IMR-90 (cell line): ENCODE data around the gene KIFBP. TPM values are rescaled to one million over a fixed set of nuclear protein-coding genes. Genes with fewer than 3 reads are reported as not detected.

Source experiments
- ATAC-seq: fragments of 200-7000 bp; cut with Tn5 transposase; 2 replicates; pipeline ENCODE4 v1.9.1; 2020; ENCODE audit warnings: low read depth, mild to moderate bottlenecking, moderate library complexity
- BruUV-seq: library from RNA; stranded (reverse); fragments of 400-500 nt; replicated peaks from 2 replicates; lab custom pipeline; 2021; lab: Mats Ljungman, UMichigan
- CTCF ChIA-PET: fragments of 300-600 bp; formaldehyde crosslinking; extraction: SDS; loops from one replicate; lab custom pipeline; 2021; ENCODE audit warnings: antibody characterized with exemption; lab: Yijun Ruan, JAX
- POLR2A ChIA-PET: fragments of 300-600 bp; sonication (Branson Sonifier 250); formaldehyde crosslinking; loops from one replicate; lab custom pipeline; 2022; ENCODE audit warnings: antibody characterized with exemption; ENCODE audit not compliant: unreplicated experiment; lab: Charles Lee
- DNase-seq: peaks from one replicate; pipeline ENCODE4 v3.0.0; 2013
- H2AFZ ChIP-seq: replicated peaks from 2 replicates; pipeline ENCODE3; 2013; ENCODE audit warnings: low read length, mild to moderate bottlenecking; ENCODE audit not compliant: poor library complexity
- H2AK5ac ChIP-seq: 2 replicates; pipeline ENCODE4 v1.6.1; 2013; ENCODE audit warnings: low read depth, low read length, inconsistent platforms
- H2AK9ac ChIP-seq: replicated peaks from 2 replicates; pipeline ENCODE3; 2013; ENCODE audit warnings: mild to moderate bottlenecking, low read depth, low read length, moderate library complexity; ENCODE audit not compliant: poor library complexity
- H2BK120ac ChIP-seq: 2 replicates; pipeline ENCODE4 v1.6.1; 2013; ENCODE audit warnings: low read depth, low read length, inconsistent platforms
- H2BK15ac ChIP-seq: 3 replicates; pipeline ENCODE4 v1.6.1; 2013; ENCODE audit warnings: low read depth, low read length, inconsistent platforms
- H2BK20ac ChIP-seq: 2 replicates; pipeline ENCODE4 v1.6.1; 2013; ENCODE audit warnings: low read depth, mild to moderate bottlenecking, inconsistent platforms, low read length, moderate library complexity
- H2BK5ac ChIP-seq: 2 replicates; pipeline ENCODE4 v1.6.1; 2013; ENCODE audit warnings: mild to moderate bottlenecking, low read depth, low read length, inconsistent platforms; ENCODE audit not compliant: poor library complexity, severe bottlenecking
- H3K14ac ChIP-seq: replicated peaks from 2 replicates; pipeline ENCODE4 v1.6.1; 2013; ENCODE audit warnings: low read depth, low read length, inconsistent platforms
- H3K18ac ChIP-seq: 2 replicates; pipeline ENCODE4 v1.6.1; 2013; ENCODE audit warnings: low read depth, low read length, control low read depth
- H3K23ac ChIP-seq: 2 replicates; pipeline ENCODE4 v1.6.1; 2013; ENCODE audit warnings: low read depth, low read length, inconsistent platforms
- H3K27ac ChIP-seq: 2 replicates; pipeline ENCODE4 v1.5.1; 2013; ENCODE audit warnings: mild to moderate bottlenecking, control low read depth, low read length; ENCODE audit not compliant: insufficient read depth
- H3K27me3 ChIP-seq: 2 replicates; pipeline ENCODE4 v1.6.1; 2013; ENCODE audit warnings: low read length; ENCODE audit not compliant: control insufficient read depth, insufficient read depth
- H3K36me3 ChIP-seq: 2 replicates; pipeline ENCODE4 v1.6.1; 2013; ENCODE audit warnings: low read length, mixed read lengths; ENCODE audit not compliant: control insufficient read depth, insufficient read depth
- H3K4ac ChIP-seq: 2 replicates; pipeline ENCODE4 v1.6.1; 2013; ENCODE audit warnings: low read depth, low read length, inconsistent platforms
- H3K4me1 ChIP-seq: 2 replicates; pipeline ENCODE4 v1.6.1; 2013; ENCODE audit warnings: low read length, mixed read lengths; ENCODE audit not compliant: control insufficient read depth, insufficient read depth
- H3K4me2 ChIP-seq: 2 replicates; pipeline ENCODE4 v1.6.1; 2013; ENCODE audit warnings: low read depth, mild to moderate bottlenecking, control low read depth, low read length, moderate library complexity
- H3K4me3 ChIP-seq: 2 replicates; pipeline ENCODE4 v1.5.1; 2013; ENCODE audit warnings: low read depth, mild to moderate bottlenecking, control low read depth, low read length, moderate library complexity; ENCODE audit not compliant: insufficient read depth
- H3K56ac ChIP-seq: 2 replicates; pipeline ENCODE4 v1.6.1; 2013; ENCODE audit warnings: low read length, inconsistent platforms; ENCODE audit not compliant: insufficient read depth; ENCODE audit errors: extremely low read depth
- H3K79me1 ChIP-seq, 2 experiments: 2 replicates each; pipeline ENCODE4 v1.6.1; 2013; ENCODE audit warnings: low read length in 2 of 2, inconsistent platforms in 1 of 2, low read depth in 1 of 2
- H3K9ac ChIP-seq: 2 replicates; pipeline ENCODE4 v1.6.1; 2013; ENCODE audit warnings: low read depth, low read length, control low read depth
- H3K9me1 ChIP-seq: 2 replicates; pipeline ENCODE4 v1.6.1; 2013; ENCODE audit warnings: low read length, inconsistent platforms; ENCODE audit not compliant: insufficient read depth
- H3K9me3 ChIP-seq: 2 replicates; pipeline ENCODE4 v1.6.1; 2013; ENCODE audit warnings: low read length; ENCODE audit not compliant: control insufficient read depth, insufficient read depth
- H4K20me1 ChIP-seq: 2 replicates; pipeline ENCODE4 v1.6.1; 2013; ENCODE audit warnings: low read length, inconsistent platforms; ENCODE audit not compliant: insufficient read depth
- H4K5ac ChIP-seq: 2 replicates; pipeline ENCODE4 v1.6.1; 2013; ENCODE audit warnings: mild to moderate bottlenecking, low read depth, low read length, control low read depth
- H4K8ac ChIP-seq, 2 experiments: 2 replicates each; pipeline ENCODE4 v1.6.1; 2013; ENCODE audit warnings: low read depth in 2 of 2, low read length in 2 of 2, control low read depth in 1 of 2, inconsistent platforms in 1 of 2
- H4K91ac ChIP-seq: 2 replicates; pipeline ENCODE4 v1.6.1; 2013; ENCODE audit warnings: low read depth, low read length, inconsistent platforms; ENCODE audit not compliant: insufficient read depth
- BHLHE40 ChIP-seq: fragments of 150-350 bp; IDR thresholded peaks from 2 replicates; pipeline ENCODE4 v1.6.1; 2016; ENCODE audit warnings: mild to moderate bottlenecking, low read depth, low read length
- CEBPB ChIP-seq: IDR thresholded peaks from 2 replicates; pipeline ENCODE4 v1.6.1; 2012; ENCODE audit warnings: low read depth, low read length, improper control_type of control experiment
- CHD1 ChIP-seq: IDR thresholded peaks from 2 replicates; pipeline ENCODE4 v1.6.1; 2012; ENCODE audit warnings: low read depth, low read length, improper control_type of control experiment
- ELK1 ChIP-seq: fragments of 150-350 bp; IDR thresholded peaks from 2 replicates; pipeline ENCODE4 v1.6.1; 2016; ENCODE audit warnings: low read depth, mild to moderate bottlenecking, low read length, moderate library complexity, borderline replicate concordance
- FOS ChIP-seq: fragments of 150-350 bp; IDR thresholded peaks from 2 replicates; pipeline ENCODE4 v1.6.1; 2016; ENCODE audit warnings: low read depth, low read length
- MAFK ChIP-seq: IDR thresholded peaks from 2 replicates; pipeline ENCODE4 v1.6.1; 2012; ENCODE audit warnings: low read depth, low read length, improper control_type of control experiment
- MAZ ChIP-seq: IDR thresholded peaks from 2 replicates; pipeline ENCODE4 v1.6.1; 2012; ENCODE audit warnings: low read depth, mild to moderate bottlenecking, low read length, improper control_type of control experiment, moderate library complexity, borderline replicate concordance
- MXI1 ChIP-seq: IDR thresholded peaks from 2 replicates; pipeline ENCODE4 v1.6.1; 2012; ENCODE audit warnings: low read depth, mild to moderate bottlenecking, low read length, moderate library complexity, borderline replicate concordance
- NFE2L2 ChIP-seq: fragments of 150-350 bp; IDR thresholded peaks from 2 replicates; pipeline ENCODE4 v1.6.1; 2016; ENCODE audit warnings: low read depth, mild to moderate bottlenecking, low read length
- POLR2A ChIP-seq: IDR thresholded peaks from 2 replicates; pipeline ENCODE4 v1.6.1; 2012; ENCODE audit warnings: mild to moderate bottlenecking, low read depth, low read length
- RAD21 ChIP-seq: IDR thresholded peaks from 2 replicates; pipeline ENCODE4 v1.6.1; 2012; ENCODE audit warnings: low read length, improper control_type of control experiment
- RCOR1 ChIP-seq: IDR thresholded peaks from 2 replicates; pipeline ENCODE4 v1.6.1; 2012; ENCODE audit warnings: mild to moderate bottlenecking, low read length, improper control_type of control experiment; ENCODE audit not compliant: insufficient replicate concordance
- RFX5 ChIP-seq: IDR thresholded peaks from 2 replicates; pipeline ENCODE4 v1.8.0; 2012; ENCODE audit warnings: low read depth, mild to moderate bottlenecking, low read length, moderate library complexity
- USF2 ChIP-seq: fragments of 150-350 bp; IDR thresholded peaks from 2 replicates; pipeline ENCODE4 v1.6.1; 2017; ENCODE audit warnings: mild to moderate bottlenecking, antibody characterized with exemption, low read length, low read depth
- WGBS, 2 experiments: methylation state at CpG; one replicate each; pipeline versions ENCODE4 v1.1.5 to v1.1.7; 2013; ENCODE audit warnings: missing lambda C conversion rate in 2 of 2; ENCODE audit not compliant: insufficient read length in 1 of 2; ENCODE audit errors: extremely low coverage in 2 of 2; 5-methylcytosine and 5-hydroxymethylcytosine counted together
- dilution Hi-C: fragments of 300-500 bp; cut with HindIII; formaldehyde crosslinking; loops from one replicate; pipeline ENCODE4 v1.14.3; 2018; ENCODE audit warnings: low sequenced_read_pairs; ENCODE audit not compliant: unreplicated experiment
- in situ Hi-C: fragments of 300-500 bp; cut with MboI; formaldehyde crosslinking; loops from 3 replicates; pipeline ENCODE4 v1.14.3; 2019; ENCODE audit warnings: low sequenced_read_pairs, inconsistent platforms, mixed read lengths
- intact Hi-C: fragments of 100-400 bp; cut with micrococcal nuclease; formaldehyde crosslinking; loops from 2 replicates; pipeline ENCODE4 v1.10.0; 2022
- polyA plus RNA-seq, 3 experiments: library from polyadenylated mRNA; depleted of rRNA; stranded (reverse); fragments of >200 nt; gene quantifications; 2 replicates each; pipeline ENCODE4 v1.2.3, GENCODE V29; 2012; ENCODE audit warnings: low replicate concordance in 1 of 3
- total RNA-seq: library from RNA; depleted of rRNA; stranded (reverse); fragments of >200 nt; gene quantifications from 2 replicates; pipeline ENCODE4 v1.2.3, GENCODE V29; 2012
- TF ChIP-seq, protein P1 (sequence below): conservative IDR thresholded peaks from 2 replicates; pipeline ENCODE4 v1.5.1; 2012; ENCODE audit warnings: mild to moderate bottlenecking, low read depth, low read length, improper control_type of control experiment

Gene KIFBP
- total and polyA plus RNA-seq, 2 of the 4 experiments (the other 2 are of a cell fraction): 30.6 to 51.3 TPM

- intact Hi-C loops (loop anchor here (5.0 kb wide), 1 partner anchor 35 kb away; no protein-coding TSS in a partner anchor), in situ Hi-C loops (no loop called here), dilution Hi-C loops (no loop called here)
- Histone ChIP-seq H2BK120ac (no peak overlapping the region), H4K91ac (no peak overlapping the region), H3K27ac (no peak overlapping the region), H4K20me1 (no peaks in the 10 kb centered on the region), H3K14ac (no peak overlapping the region), H4K5ac (no peak overlapping the region; the same call in 1 of the 2 replicates), H3K79me1 (no peaks in the 10 kb centered on the region), H3K4me3 (no peak overlapping the region), H2BK15ac (no peak overlapping the region), H3K4me2 (no peak overlapping the region), H3K9ac (no peak overlapping the region), H3K23ac (no peak overlapping the region), H3K9me3 (no peaks in the 10 kb centered on the region), H3K56ac (no peak overlapping the region), H3K9me1 (peaks cover 8% of the 10 kb centered on the region; the same call in 1 of the 2 replicates), H3K4me1 (peaks cover 13% of the 10 kb centered on the region), H3K27me3 (no peaks in the 10 kb centered on the region), H2AK5ac (0 out of 2 replicates have a peak overlapping the region, but pooled peaks have one; percentile 0), H2BK20ac (peak overlapping the region; percentile 1; the same call in 1 of the 2 replicates), H3K18ac (no peak overlapping the region; the same call in 1 of the 2 replicates), H3K4ac (no peak overlapping the region), H2AK9ac (no peak overlapping the region), H4K8ac (no peak overlapping the region), H2BK5ac (no peak overlapping the region), H3K36me3 (no peaks in the 10 kb centered on the region), H2AFZ (no peak overlapping the region)
- POLR2A ChIA-PET: no interaction called here
- CTCF ChIA-PET: no interaction called here
- ATAC-seq: no peak
- no peak for DNase-seq
- no TSS peak for BruUV-seq
- WGBS, 2 experiments: 63% methylated on average over 1 of the region's 4 CpGs; no CpG with 5 or more reads in 1 of the 2 experiments
- no peak for TF ChIP-seq MAFK
- no peak for TF ChIP-seq MXI1
- no peak for TF ChIP-seq RAD21
- no peak for TF ChIP-seq NFE2L2
- TF ChIP-seq, protein P1, sequence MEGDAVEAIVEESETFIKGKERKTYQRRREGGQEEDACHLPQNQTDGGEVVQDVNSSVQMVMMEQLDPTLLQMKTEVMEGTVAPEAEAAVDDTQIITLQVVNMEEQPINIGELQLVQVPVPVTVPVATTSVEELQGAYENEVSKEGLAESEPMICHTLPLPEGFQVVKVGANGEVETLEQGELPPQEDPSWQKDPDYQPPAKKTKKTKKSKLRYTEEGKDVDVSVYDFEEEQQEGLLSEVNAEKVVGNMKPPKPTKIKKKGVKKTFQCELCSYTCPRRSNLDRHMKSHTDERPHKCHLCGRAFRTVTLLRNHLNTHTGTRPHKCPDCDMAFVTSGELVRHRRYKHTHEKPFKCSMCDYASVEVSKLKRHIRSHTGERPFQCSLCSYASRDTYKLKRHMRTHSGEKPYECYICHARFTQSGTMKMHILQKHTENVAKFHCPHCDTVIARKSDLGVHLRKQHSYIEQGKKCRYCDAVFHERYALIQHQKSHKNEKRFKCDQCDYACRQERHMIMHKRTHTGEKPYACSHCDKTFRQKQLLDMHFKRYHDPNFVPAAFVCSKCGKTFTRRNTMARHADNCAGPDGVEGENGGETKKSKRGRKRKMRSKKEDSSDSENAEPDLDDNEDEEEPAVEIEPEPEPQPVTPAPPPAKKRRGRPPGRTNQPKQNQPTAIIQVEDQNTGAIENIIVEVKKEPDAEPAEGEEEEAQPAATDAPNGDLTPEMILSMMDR: no peak
- TF ChIP-seq RCOR1: no peak
- TF ChIP-seq POLR2A: no peak
- no peak for TF ChIP-seq RFX5
- TF ChIP-seq ELK1: no peak
- TF ChIP-seq CHD1: no peak
- no peak for TF ChIP-seq BHLHE40
- TF ChIP-seq FOS: no peak
- no peak for TF ChIP-seq CEBPB
- TF ChIP-seq USF2: no peak
- TF ChIP-seq MAZ: no peak
These were observed 58.7 kb downstream of the KIFBP start for GRCh38 chr10:69047111-69047832.
